ENCODE measurements around the gene PHF11. TPM values are rescaled to one million over a fixed set of nuclear protein-coding genes. Genes with fewer than 3 reads are reported as not detected.

PHF11 gene
- total RNA-seq, 3 donors from 2014 or later: 30.2 to 39.9 (median 35.8) TPM

- TF ChIP-seq CTCF (IDR thresholded peaks at IDR 0.05): no peak
- H3K9me3 ChIP-seq: no peaks in the 10 kb centered on the region
- no peak for DNase-seq
- no peak overlapping the region for H3K4me3 ChIP-seq
- H3K36me3 ChIP-seq (ENCODE audit: low read depth): no peaks in the 10 kb centered on the region
- intact Hi-C loops (cut with DNase I, micrococcal nuclease): no loop called here
- ATAC-seq: no peak
- no peaks in the 10 kb centered on the region for H3K4me1 ChIP-seq (ENCODE audit: low read depth)
Observed at GRCh38 chr13:49543656-49544055, 47.9 kb downstream of the PHF11 start.

- intact Hi-C loops (cut with DNase I, micrococcal nuclease): no loop called here
- Histone ChIP-seq H3K4me3 (no peak overlapping the region), H3K4me1 (ENCODE audit: low read depth) (no peaks in the 10 kb centered on the region), H3K9me3 (no peaks in the 10 kb centered on the region), H3K36me3 (ENCODE audit: low read depth) (no peaks in the 10 kb centered on the region)
- ATAC-seq (no peak), DNase-seq (no peak)
- no peak for TF ChIP-seq CTCF (IDR thresholded peaks at IDR 0.05)
Observed at GRCh38 chr13:49545661-49546060, 49.9 kb downstream of the PHF11 start.

GRCh38 chr13:49546561-49546960 is 50.8 kb downstream of the PHF11 start:
- no peaks in the 10 kb centered on the region for H3K9me3 ChIP-seq
- TF ChIP-seq CTCF (IDR thresholded peaks at IDR 0.05): no peak
- H3K36me3 ChIP-seq (ENCODE audit: low read depth): no peaks in the 10 kb centered on the region
- intact Hi-C loops (cut with DNase I, micrococcal nuclease): no loop called here
- no peaks in the 10 kb centered on the region for H3K4me1 ChIP-seq (ENCODE audit: low read depth)
- ATAC-seq (no peak), DNase-seq (no peak)
- no peak overlapping the region for H3K4me3 ChIP-seq

GRCh38 chr13:49549289-49549688 is 53.5 kb downstream of the PHF11 start:
- TF ChIP-seq CTCF (IDR thresholded peaks at IDR 0.05): no peak
- no peak for ATAC-seq
- H3K36me3 ChIP-seq (ENCODE audit: low read depth): no peaks in the 10 kb centered on the region

GRCh38 chr13:49550942-49551644 is 55.3 kb downstream of the PHF11 start:
- intact Hi-C loops (cut with DNase I, micrococcal nuclease): no loop called here
- no peak overlapping the region for H3K4me3 ChIP-seq
- no peak for TF ChIP-seq CTCF (IDR thresholded peaks at IDR 0.05)
- DNase-seq (no peak), ATAC-seq (no peak)
- H3K4me1 ChIP-seq (ENCODE audit: low read depth): no peaks in the 10 kb centered on the region
- no peaks in the 10 kb centered on the region for H3K36me3 ChIP-seq (ENCODE audit: low read depth)
- H3K9me3 ChIP-seq: no peaks in the 10 kb centered on the region

More at GRCh38 chr13:49549289-49549688, 53.5 kb downstream of the PHF11 start:
- DNase-seq: no peak
- H3K4me1 ChIP-seq (ENCODE audit: low read depth): no peaks in the 10 kb centered on the region
- no peaks in the 10 kb centered on the region for H3K9me3 ChIP-seq
- no peak overlapping the region for H3K4me3 ChIP-seq
- intact Hi-C loops (cut with DNase I, micrococcal nuclease): no loop called here

All from mucosa of descending colon (tissue), 3 donors.